Astrocyte of the spinal cord (primary cell): ENCODE measurements around the gene CDK5RAP2.

Experiments
- DNase-seq: peaks from one replicate; pipeline ENCODE4 v3.0.0; 2011; ENCODE audit warnings: low read depth, low spot score
- H3K4me3 ChIP-seq: 2 replicates; pipeline ENCODE4 v1.5.1; 2011; ENCODE audit warnings: low read depth, mild to moderate bottlenecking, low read length, moderate library complexity
- CTCF ChIP-seq: IDR thresholded peaks from 2 replicates; pipeline ENCODE4 v1.5.1; 2012; ENCODE audit warnings: low read depth, mild to moderate bottlenecking, low read length, inconsistent platforms
- in situ Hi-C: cut with HindIII; loops from 2 replicates; pipeline ENCODE4 v1.10.0; 2017; ENCODE audit warnings: low sequenced_read_pairs

Gene CDK5RAP2

GRCh38 chr9:120411862-120412424 is 168.0 kb downstream of the CDK5RAP2 start:
- no peak overlapping the region for H3K4me3 ChIP-seq
- no peak for DNase-seq
- in situ Hi-C loops = no loop called here
- TF ChIP-seq CTCF = no peak

- TF ChIP-seq CTCF = no peak
Observed at GRCh38 chr9:120410925-120411501, 169.0 kb downstream of the CDK5RAP2 start.

DNA sequence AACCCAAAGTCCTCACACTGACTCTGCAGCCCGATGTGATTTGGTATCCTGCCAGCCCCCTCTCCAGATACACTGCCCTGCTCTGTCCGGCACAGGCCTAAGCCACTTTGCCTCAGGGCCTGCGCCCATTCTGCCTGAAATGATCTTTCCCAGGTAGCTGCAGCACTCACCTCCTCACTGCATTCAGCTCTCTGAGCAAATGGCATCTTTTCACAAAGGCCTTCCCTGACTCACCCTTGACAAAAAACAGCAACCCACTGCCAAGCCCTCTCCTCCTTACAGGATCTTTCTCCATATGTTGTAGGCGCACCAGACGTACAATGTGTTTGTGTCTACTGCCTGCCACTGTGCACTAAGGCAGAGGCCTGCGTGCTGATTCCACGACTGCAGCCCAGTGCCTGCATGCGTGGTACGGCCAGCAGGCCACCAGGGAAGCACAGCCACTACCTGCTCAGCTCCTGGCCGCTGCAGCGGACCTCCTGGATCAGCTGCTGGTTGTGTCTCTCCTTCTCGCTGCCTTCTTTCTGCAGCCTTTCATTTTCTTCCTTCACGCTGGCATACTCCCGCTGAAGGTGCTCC is 171.2 kb downstream of the CDK5RAP2 start:
- DNase-seq = no peak
- H3K4me3 ChIP-seq = no peak overlapping the region
- in situ Hi-C loops = no loop called here
- no peak for TF ChIP-seq CTCF

More at GRCh38 chr9:120410925-120411501, 169.0 kb downstream of the CDK5RAP2 start:
- no peak for DNase-seq
- no peak overlapping the region for H3K4me3 ChIP-seq
- in situ Hi-C loops = no loop called here

DNA sequence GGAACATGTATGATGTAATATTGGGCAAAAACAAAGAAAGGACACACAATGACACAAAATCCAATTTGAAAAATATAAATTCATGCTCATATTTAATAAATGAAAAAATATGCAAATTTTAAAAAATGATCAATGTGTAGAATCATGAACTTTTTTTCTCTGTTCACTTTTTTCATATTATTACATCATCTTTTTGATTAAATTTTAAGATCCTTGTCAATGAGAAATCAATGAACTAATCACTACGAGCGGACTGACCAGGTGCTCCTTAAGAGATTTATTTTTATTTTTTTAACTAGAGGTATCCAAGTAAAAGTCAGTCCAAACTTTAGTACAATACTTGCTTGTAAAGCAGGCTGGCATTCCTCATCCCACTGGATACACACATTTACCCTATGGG is 174.1 kb downstream of the CDK5RAP2 start:
- in situ Hi-C loops = no loop called here
- TF ChIP-seq CTCF = no peak
- H3K4me3 ChIP-seq = no peak overlapping the region
- DNase-seq = no peak

- no peak for DNase-seq
- in situ Hi-C loops = no loop called here
- TF ChIP-seq CTCF = no peak
- no peak overlapping the region for H3K4me3 ChIP-seq
Observed at GRCh38 chr9:120405134-120405533, 174.8 kb downstream of the CDK5RAP2 start.

DNA sequence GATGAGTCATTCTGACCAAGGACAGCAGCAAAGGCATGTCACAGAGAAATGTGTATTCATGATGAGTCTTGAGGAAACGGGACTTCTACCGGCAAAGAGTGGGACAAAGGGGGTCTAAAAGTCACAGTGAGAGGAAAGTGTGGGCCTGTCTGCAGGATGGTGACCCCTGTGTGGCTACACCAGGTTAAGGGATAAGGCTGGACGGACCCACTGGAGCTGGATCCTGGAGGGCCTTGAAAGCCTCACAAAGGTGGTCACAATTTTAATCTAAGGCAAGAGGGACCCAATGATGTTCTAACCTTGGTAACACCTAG is 176.5 kb downstream of the CDK5RAP2 start:
- in situ Hi-C loops = no loop called here
- no peak for TF ChIP-seq CTCF
- no peak overlapping the region for H3K4me3 ChIP-seq
- no peak for DNase-seq
